Breast epithelium (tissue), 4 donors: ENCODE results near the gene COLQ. TPM values are rescaled to one million over a fixed set of nuclear protein-coding genes. Genes with fewer than 3 reads are reported as not detected.

ENCODE experiments used
- DNase-seq, 2 donors: peaks; one replicate each; pipeline ENCODE4 v3.0.0-alpha.2; 2019; ENCODE audit warnings: low spot score in 2 of 2
- H3K27ac ChIP-seq, 2 donors: fragments of 200-600 bp; sonication (generic) in 1 of 2; one replicate each; pipeline ENCODE4 v1.5.1; 2016 to 2019; ENCODE audit warnings: mild to moderate bottlenecking in 1 of 2
- H3K27me3 ChIP-seq, 2 donors: fragments of 200-600 bp; sonication (generic) in 1 of 2; one replicate each; pipeline versions ENCODE4 v1.5.1 to v1.6.0; 2017 to 2019; ENCODE audit warnings: control low read depth in 1 of 2, mild to moderate bottlenecking in 1 of 2
- H3K36me3 ChIP-seq: fragments of 200-600 bp; one replicate; pipeline ENCODE4 v1.5.1; 2019
- H3K4me1 ChIP-seq, 2 donors: fragments of 200-600 bp; sonication (generic); one replicate each; pipeline ENCODE4 v1.5.1; 2016 to 2019; ENCODE audit warnings: control low read depth in 1 of 2
- H3K4me3 ChIP-seq, 3 donors: fragments of 200-600 bp; sonication (generic); 1 replicate in 2 of 3; 2 replicates in 1 of 3; pipeline ENCODE4 v1.5.1; 2016 to 2019; ENCODE audit warnings: mild to moderate bottlenecking in 3 of 3, moderate library complexity in 2 of 3
- H3K9me3 ChIP-seq, 2 donors: fragments of 200-600 bp; sonication (generic) in 1 of 2; one replicate each; pipeline ENCODE4 v1.5.1; 2016 to 2019; ENCODE audit warnings: control low read depth in 1 of 2
- CTCF ChIP-seq, 3 donors: fragments of 450-650 bp; IDR thresholded peaks; one replicate each; pipeline ENCODE4 v1.5.1; 2016 to 2017; ENCODE audit warnings: antibody characterized with exemption in 3 of 3, mild to moderate bottlenecking in 3 of 3, moderate library complexity in 3 of 3
- POLR2A ChIP-seq: fragments of 450-650 bp; IDR thresholded peaks from one replicate; pipeline ENCODE4 v1.6.1; 2016; ENCODE audit warnings: antibody characterized with exemption, mild to moderate bottlenecking, moderate library complexity
- POLR2AphosphoS5 ChIP-seq, 3 donors: sonication (generic); formaldehyde crosslinking; IDR thresholded peaks; one replicate each; pipeline ENCODE4 v1.6.1; 2017; ENCODE audit warnings: antibody characterized with exemption in 3 of 3
- intact Hi-C: fragments of 100-400 bp; cut with DNase I; formaldehyde crosslinking; loops from one replicate; pipeline ENCODE4 v1.15.1; 2023; ENCODE audit warnings: low total_unique reads
- total RNA-seq, 3 donors: library from RNA; depleted of rRNA; stranded (reverse); fragments of >200 nt; gene quantifications; one replicate each; pipeline ENCODE4 v1.1.0, GENCODE V29; 2016

The COLQ gene
- total RNA-seq, 3 donors from 2014 or later, result 1.8 to 3.3 (median 1.9) TPM

GRCh38 chr3:15512166-15512565 lies 9.3 kb downstream of the COLQ start:
- TF ChIP-seq CTCF (IDR thresholded peaks at IDR 0.05) (no peak), POLR2AphosphoS5 (IDR thresholded peaks at IDR 0.05) (no peak), POLR2A (no peak)
- no peaks in the 10 kb centered on the region for H3K36me3 ChIP-seq
- no peak overlapping the region for H3K4me3 ChIP-seq
- H3K9me3 ChIP-seq, result no peaks in the 10 kb centered on the region
- intact Hi-C loops, result no loop called here
- no peaks in the 10 kb centered on the region for H3K4me1 ChIP-seq
- no peak overlapping the region for H3K27ac ChIP-seq
- H3K27me3 ChIP-seq, result no peaks in the 10 kb centered on the region
- no peak for DNase-seq

DNA sequence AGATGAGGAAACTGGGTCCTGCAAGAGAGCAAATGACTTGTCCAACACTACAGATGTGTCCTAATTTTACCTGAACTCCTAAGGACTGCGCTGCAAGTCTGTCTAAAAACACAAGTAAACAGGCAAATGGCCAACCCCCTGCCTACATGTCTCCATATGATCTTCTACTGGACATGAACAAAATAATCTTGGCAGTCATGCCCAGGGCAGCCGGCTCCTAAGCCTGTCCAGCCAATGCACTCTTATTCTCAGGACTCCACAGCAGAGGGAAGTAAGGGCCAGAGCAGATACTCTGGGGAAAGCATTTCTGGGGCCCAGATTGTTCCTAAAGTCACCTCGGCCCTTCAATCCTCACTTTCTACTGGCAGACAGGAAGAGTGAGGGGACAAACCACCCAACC lies 10.3 kb downstream of the COLQ start:
- H3K4me1 ChIP-seq, result no peaks in the 10 kb centered on the region
- no peak overlapping the region for H3K4me3 ChIP-seq
- H3K9me3 ChIP-seq, result no peaks in the 10 kb centered on the region
- H3K27ac ChIP-seq, result no peak overlapping the region
- DNase-seq, result no peak
- H3K27me3 ChIP-seq, result no peaks in the 10 kb centered on the region
- intact Hi-C loops, result no loop called here
- H3K36me3 ChIP-seq, result no peaks in the 10 kb centered on the region
- no peak for TF ChIP-seq POLR2A
- no peak for TF ChIP-seq CTCF (IDR thresholded peaks at IDR 0.05)
- no peak for TF ChIP-seq POLR2AphosphoS5 (IDR thresholded peaks at IDR 0.05)

- no peaks in the 10 kb centered on the region for H3K36me3 ChIP-seq
- no peak for TF ChIP-seq CTCF (IDR thresholded peaks at IDR 0.05)
- TF ChIP-seq POLR2AphosphoS5 (IDR thresholded peaks at IDR 0.05), result no peak
- no peak for TF ChIP-seq POLR2A
- no peak for DNase-seq
- no peak overlapping the region for H3K27ac ChIP-seq
- no peaks in the 10 kb centered on the region for H3K27me3 ChIP-seq
- intact Hi-C loops, result no loop called here
- H3K4me3 ChIP-seq, result no peak overlapping the region
- H3K9me3 ChIP-seq, result no peaks in the 10 kb centered on the region
- no peaks in the 10 kb centered on the region for H3K4me1 ChIP-seq
Measured at GRCh38 chr3:15510493-15510892, 11.0 kb downstream of the COLQ start.

GRCh38 chr3:15506571-15506970 lies 14.9 kb downstream of the COLQ start:
- no peaks in the 10 kb centered on the region for H3K9me3 ChIP-seq
- H3K36me3 ChIP-seq, result no peaks in the 10 kb centered on the region
- TF ChIP-seq POLR2A (no peak), POLR2AphosphoS5 (IDR thresholded peaks at IDR 0.05) (no peak), CTCF (IDR thresholded peaks at IDR 0.05) (no peak)
- no peak for DNase-seq
- H3K4me1 ChIP-seq, result no peaks in the 10 kb centered on the region
- H3K4me3 ChIP-seq, result no peak overlapping the region
- H3K27me3 ChIP-seq, result no peaks in the 10 kb centered on the region
- no peak overlapping the region for H3K27ac ChIP-seq
- intact Hi-C loops, result no loop called here

- no peak for TF ChIP-seq POLR2AphosphoS5 (IDR thresholded peaks at IDR 0.05)
- no peak for TF ChIP-seq POLR2A
- Histone ChIP-seq H3K27me3 (no peaks in the 10 kb centered on the region), H3K4me1 (no peaks in the 10 kb centered on the region), H3K27ac (no peak overlapping the region), H3K9me3 (no peaks in the 10 kb centered on the region), H3K4me3 (no peak overlapping the region), H3K36me3 (no peaks in the 10 kb centered on the region)
- DNase-seq, result no peak
- intact Hi-C loops, result no loop called here
Measured at GRCh38 chr3:15505479-15506165, 15.9 kb downstream of the COLQ start.
